ENCODE data around the gene XPO4.
"Not testable (repeated sequence)": the region's sequence is repeated elsewhere in the genome, so short reads cannot be mapped to it uniquely, and the experiment has no call there.

XPO4 gene

GRCh38 chr13:20890540-20890939 lies 12.0 kb downstream of the XPO4 start:
- DNase-seq = not testable (repeated sequence)

- DNase-seq = no peak
Observed at GRCh38 chr13:20882206-20882605, 20.3 kb downstream of the XPO4 start.

- no peak for DNase-seq
Observed at GRCh38 chr13:20877902-20878301, 24.6 kb downstream of the XPO4 start.

- DNase-seq = not testable (repeated sequence)
Observed at GRCh38 chr13:20876802-20877201, 25.7 kb downstream of the XPO4 start.

GRCh38 chr13:20874439-20874838 lies 28.1 kb downstream of the XPO4 start:
- not testable (repeated sequence) for DNase-seq

GRCh38 chr13:20873348-20873747 lies 29.2 kb downstream of the XPO4 start:
- DNase-seq = no peak

- DNase-seq = no peak
Observed at GRCh38 chr13:20870829-20871228, 31.7 kb downstream of the XPO4 start.

GRCh38 chr13:20869540-20869939 lies 33.0 kb downstream of the XPO4 start:
- DNase-seq = no peak

- no peak for DNase-seq
Observed at GRCh38 chr13:20867408-20867807, 35.1 kb downstream of the XPO4 start.

GRCh38 chr13:20861666-20862065 lies 40.9 kb downstream of the XPO4 start:
- DNase-seq = not testable (repeated sequence)

- no peak for DNase-seq
Observed at GRCh38 chr13:20860844-20861243, 41.7 kb downstream of the XPO4 start.

GRCh38 chr13:20856650-20857049 lies 45.9 kb downstream of the XPO4 start:
- DNase-seq = no peak

- DNase-seq = no peak
Observed at GRCh38 chr13:20851844-20852402, 50.6 kb downstream of the XPO4 start.

GRCh38 chr13:20848944-20849343 lies 53.6 kb downstream of the XPO4 start:
- DNase-seq = no peak

- DNase-seq = no peak
Observed at GRCh38 chr13:20848203-20848602, 54.3 kb downstream of the XPO4 start.

GRCh38 chr13:20847296-20847695 lies 55.2 kb downstream of the XPO4 start:
- no peak for DNase-seq

- DNase-seq = no peak
Observed at GRCh38 chr13:20843166-20843565, 59.4 kb downstream of the XPO4 start.

GRCh38 chr13:20840568-20840967 lies 62.0 kb downstream of the XPO4 start:
- no peak for DNase-seq

GRCh38 chr13:20833900-20834679 lies 68.5 kb downstream of the XPO4 start:
- no peak for DNase-seq

GRCh38 chr13:20832861-20833260 lies 69.7 kb downstream of the XPO4 start:
- DNase-seq = no peak

- DNase-seq = no peak
Observed at GRCh38 chr13:20831933-20832332, 70.6 kb downstream of the XPO4 start.

GRCh38 chr13:20831254-20831653 lies 71.3 kb downstream of the XPO4 start:
- no peak for DNase-seq

- DNase-seq = no peak
Observed at GRCh38 chr13:20828539-20829364, 73.8 kb downstream of the XPO4 start.
